Measurements from ENCODE around the gene SULT1C3.

The SULT1C3 gene

DNA sequence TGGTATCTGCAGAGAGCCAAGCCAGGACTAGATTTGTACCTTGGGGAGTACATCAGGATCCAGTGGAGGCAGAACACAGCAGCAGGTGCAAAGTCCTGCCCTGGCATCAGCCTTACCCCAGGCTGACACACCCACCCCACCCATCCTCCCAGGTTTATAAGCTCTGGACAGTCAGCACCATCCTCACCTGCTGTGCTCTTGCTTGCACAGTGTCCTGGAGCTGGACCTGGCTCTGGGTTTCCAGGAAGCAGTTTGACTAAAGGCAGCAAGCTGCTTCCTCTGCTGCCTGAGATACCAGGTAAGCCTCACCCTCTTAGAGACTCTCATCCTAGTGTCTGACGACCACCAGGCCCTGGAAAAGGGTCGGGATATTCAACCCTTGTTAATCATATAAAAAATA is at the start of gene SULT1C3:
SULT1C3 (plus strand) TSS at position 183 of the 400 bp plus-strand sequence. CDS start 7,227 bp downstream, outside the sequence.
- DNase-seq (ENCODE audit: low read depth) = no peak

GRCh38 chr2:108193251-108193650 is 46.5 kb upstream of the SULT1C3 start:
- no peak for DNase-seq (ENCODE audit: low read depth)

GRCh38 chr2:108194409-108195132 is 45.2 kb upstream of the SULT1C3 start:
- no peak for DNase-seq (ENCODE audit: low read depth)

GRCh38 chr2:108195133-108195439 is 44.7 kb upstream of the SULT1C3 start:
- no peak for DNase-seq (ENCODE audit: low read depth)

DNA sequence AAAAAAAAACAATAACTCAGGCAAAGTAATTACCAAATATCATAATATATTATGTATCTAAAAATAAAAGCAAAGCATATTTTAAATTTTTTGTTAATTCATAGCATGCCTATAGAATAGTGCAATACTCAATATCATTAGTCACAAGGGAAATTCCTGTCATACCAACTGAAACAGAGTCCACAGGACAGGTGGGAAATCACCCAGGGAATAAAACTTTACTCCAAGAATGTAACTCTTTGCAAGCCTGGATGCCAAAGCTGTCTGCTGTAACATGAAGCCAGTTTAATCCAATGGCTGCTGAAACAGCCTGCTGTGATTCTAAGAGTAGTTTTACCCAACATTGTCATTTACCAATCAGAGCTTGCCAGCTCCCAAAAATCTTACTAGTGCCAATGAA is 40.0 kb upstream of the SULT1C3 start:
- DNase-seq (ENCODE audit: low read depth) = no peak

- no peak for DNase-seq (ENCODE audit: low read depth)
Measured at GRCh38 chr2:108200569-108200968, 39.2 kb upstream of the SULT1C3 start.

- DNase-seq (ENCODE audit: low read depth) = no peak
Measured at GRCh38 chr2:108212671-108213070, 27.1 kb upstream of the SULT1C3 start.

DNA sequence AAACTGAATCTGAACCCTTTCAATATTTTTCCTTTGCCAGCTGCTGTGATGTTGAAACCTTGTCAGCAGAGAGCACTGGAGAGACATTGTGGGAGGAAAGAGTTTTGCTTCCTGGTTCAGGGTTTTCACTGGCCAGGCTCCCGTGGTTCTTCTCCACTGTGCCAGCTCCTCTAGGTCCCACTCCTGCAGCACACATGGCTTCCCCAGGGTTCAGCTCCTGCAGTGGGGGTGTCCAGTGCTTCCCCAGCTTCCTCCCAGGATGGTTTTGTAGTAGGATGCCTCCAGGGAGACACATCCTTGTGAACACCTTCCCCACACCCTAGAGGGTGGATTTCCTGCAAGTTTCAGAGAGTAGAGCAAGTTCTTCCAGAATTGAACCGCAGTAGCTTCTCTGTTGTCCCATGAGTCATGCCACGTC is 24.0 kb upstream of the SULT1C3 start:
- DNase-seq (ENCODE audit: low read depth) = no peak

DNA sequence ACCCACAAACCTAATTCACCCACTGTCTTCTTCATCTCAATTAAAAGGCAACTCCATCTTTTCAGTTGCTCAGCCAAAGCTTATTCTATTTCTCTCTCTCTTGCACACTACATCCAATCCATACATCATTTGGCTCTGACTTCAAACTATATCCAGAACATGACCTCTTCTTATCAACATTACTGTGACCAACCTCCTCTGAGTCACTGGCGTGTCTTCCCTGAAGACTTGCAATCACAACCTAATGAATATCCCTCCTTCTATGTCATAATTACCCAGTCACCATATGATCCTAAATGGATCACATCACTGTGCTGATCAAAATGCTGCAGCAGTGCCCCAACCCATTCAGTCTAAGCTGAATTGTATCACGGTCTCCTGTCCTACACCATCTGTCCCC is 22.6 kb upstream of the SULT1C3 start:
- no peak for DNase-seq (ENCODE audit: low read depth)

DNA sequence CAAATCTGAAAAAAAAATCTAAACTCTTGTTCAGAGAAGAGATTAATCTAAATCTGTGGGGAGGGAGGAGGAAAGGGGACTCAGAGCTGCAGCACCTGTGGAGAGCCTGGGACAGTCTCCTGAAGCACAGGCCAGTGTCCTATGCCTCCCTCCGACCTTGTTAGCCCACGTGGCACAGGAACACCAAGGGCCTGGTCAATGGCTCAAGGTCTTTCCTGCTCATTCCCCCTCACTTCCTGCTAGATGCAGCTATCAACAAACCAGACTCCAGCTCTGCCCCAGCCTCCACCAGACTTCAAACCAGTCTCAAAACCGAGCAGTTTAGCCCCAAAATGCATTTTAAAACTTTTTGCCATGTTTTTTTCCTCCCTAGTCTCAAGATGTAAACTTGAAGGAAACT is 20.1 kb upstream of the SULT1C3 start:
- no peak for DNase-seq (ENCODE audit: low read depth)

GRCh38 chr2:108220191-108220590 is 19.6 kb upstream of the SULT1C3 start:
- DNase-seq (ENCODE audit: low read depth) = no peak

DNA sequence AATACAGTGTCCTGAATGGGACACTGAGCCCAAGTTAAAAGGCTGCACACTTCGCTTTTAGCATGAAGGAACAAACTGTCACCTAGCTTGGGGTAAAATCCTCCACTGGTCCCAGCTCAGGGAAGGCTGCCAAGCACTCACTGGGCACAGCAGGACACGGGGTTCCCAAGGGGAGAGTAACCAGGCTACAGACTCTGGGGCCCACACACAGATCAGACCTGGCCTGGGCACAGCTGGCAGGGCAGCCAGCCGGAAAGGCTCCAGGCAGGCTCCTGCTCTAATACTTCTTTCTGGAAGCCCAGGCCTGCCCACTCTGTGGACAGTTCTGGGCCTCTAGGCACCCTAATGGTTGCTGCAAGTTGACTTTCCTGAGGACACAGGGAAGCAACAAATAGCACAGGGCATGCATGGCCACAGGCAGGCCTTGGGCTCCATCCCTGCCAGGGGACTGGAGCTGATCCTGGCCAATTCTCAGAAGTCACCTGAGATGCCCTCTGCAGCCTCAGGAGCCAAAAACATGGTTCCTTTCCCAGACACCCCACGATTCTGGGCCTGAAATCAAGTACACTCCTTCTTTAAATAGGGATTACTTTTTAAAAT is 18.7 kb upstream of the SULT1C3 start:
- DNase-seq (ENCODE audit: low read depth) = no peak

GRCh38 chr2:108222261-108222660 is 17.5 kb upstream of the SULT1C3 start:
- no peak for DNase-seq (ENCODE audit: low read depth)

DNA sequence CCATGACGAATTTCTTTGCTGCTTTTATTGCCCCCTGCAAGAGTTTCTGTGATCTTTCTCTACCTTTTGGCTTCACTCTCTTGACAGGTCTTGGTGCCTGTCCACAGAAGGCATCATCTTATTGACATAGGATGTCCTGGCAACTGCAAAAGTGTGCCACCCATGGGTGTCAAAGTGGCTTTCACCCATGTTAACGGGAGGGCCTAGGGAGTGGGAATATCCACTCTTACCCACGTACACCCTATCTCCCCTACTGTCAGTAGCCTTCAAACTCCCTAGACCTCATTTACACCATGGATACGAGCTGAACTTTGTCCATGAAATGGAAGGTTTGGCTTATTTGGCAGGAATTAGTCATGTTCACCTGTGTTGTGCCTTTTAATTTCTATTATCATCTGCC is 16.2 kb upstream of the SULT1C3 start:
- DNase-seq (ENCODE audit: low read depth) = no peak

DNA sequence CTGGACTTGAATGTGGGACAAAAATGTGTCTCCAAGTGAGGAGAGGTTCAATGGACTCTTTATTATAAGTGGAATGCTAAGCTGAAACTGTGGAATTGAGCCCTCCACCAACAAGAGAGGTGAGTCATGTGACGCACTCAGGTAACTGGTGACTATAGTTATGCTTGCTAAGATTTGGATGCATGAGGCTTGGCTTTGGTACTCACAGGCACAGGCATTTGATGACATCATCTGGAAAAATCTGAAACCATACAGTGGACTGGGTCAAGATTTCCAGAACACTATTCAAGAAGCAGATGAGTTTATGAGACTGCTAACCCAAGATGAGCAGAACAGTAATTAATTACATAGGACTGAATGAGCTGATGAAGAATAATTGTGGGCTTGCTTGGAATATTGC is 15.7 kb upstream of the SULT1C3 start:
- DNase-seq (ENCODE audit: low read depth) = no peak

GRCh38 chr2:108226564-108226963 is 13.2 kb upstream of the SULT1C3 start:
- DNase-seq (ENCODE audit: low read depth) = no peak

DNA sequence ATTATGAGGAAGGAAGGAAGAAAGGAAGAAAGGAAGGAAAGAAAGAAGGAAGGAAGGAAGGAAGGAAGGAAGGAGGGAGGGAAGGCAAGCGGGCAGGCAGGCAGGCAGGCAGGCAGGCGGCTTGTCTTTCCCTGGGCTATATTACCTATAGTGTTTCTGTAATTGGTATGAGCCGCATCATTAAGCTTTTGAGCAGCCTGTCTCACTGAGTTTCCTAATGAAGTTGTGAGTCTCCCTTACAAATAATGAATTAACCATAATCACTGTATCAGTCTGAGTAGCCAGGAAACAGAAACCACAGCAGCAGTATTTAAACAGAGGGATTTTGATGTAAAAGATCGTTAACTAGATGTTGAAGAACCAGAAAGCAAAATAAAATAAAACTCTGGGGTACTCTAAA is 11.8 kb upstream of the SULT1C3 start:
- DNase-seq (ENCODE audit: low read depth) = no peak

DNA sequence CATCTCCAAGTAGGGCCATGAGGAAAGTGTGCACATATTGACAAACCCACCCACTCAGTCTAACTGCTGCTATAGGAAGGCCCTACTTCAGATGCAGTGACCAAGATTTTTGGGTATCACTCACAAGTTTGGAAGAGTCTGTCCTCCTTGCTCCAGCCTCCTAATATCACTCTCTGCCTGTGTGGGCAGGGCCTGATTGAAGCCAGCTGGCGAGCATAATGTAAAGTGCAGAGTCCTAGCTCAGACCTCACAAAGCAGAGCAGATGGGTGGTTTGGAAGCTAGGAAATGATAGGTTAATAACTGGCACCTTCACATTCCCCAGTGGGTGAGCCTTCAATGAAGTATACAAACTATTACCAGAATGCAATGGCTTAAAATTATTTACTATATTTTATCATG is 11.2 kb upstream of the SULT1C3 start:
- no peak for DNase-seq (ENCODE audit: low read depth)

GRCh38 chr2:108229875-108230274 is 9.9 kb upstream of the SULT1C3 start:
- DNase-seq (ENCODE audit: low read depth) = no peak

- no peak for DNase-seq (ENCODE audit: low read depth)
Measured at GRCh38 chr2:108235577-108235976, 4.2 kb upstream of the SULT1C3 start.

GRCh38 chr2:108236676-108237335 is 3.0 kb upstream of the SULT1C3 start:
- no peak for DNase-seq (ENCODE audit: low read depth)

GRCh38 chr2:108240966-108241365 is 1.2 kb downstream of the SULT1C3 start:
- DNase-seq (ENCODE audit: low read depth) = no peak

- DNase-seq (ENCODE audit: low read depth) = no peak
Measured at GRCh38 chr2:108243566-108243965, 3.8 kb downstream of the SULT1C3 start.
